ENCODE data around the gene MYL12B. TPM values are rescaled to one million over a fixed set of nuclear protein-coding genes. Genes with fewer than 3 reads are reported as not detected.
"Not testable (repeated sequence)": the region's sequence is repeated elsewhere in the genome, so short reads cannot be mapped to it uniquely, and the experiment has no call there.

MYL12B gene
- total RNA-seq, 1 donor from 2014 or later, result 433 TPM

GRCh38 chr18:3273042-3273441 is 11.1 kb downstream of the MYL12B start:
- no peak overlapping the region for H3K4me3 Mint-ChIP-seq (ENCODE audit: unreplicated experiment)
- no peaks in the 10 kb centered on the region for H3K27me3 Mint-ChIP-seq (ENCODE audit: low read depth, unreplicated experiment)
- H3K36me3 Mint-ChIP-seq (ENCODE audit: low read depth, unreplicated experiment), result peaks cover 21% of the 10 kb centered on the region
- Histone ChIP-seq H3K4me3 (ENCODE audit: insufficient read depth, low read depth, low read length) (no peak overlapping the region), H4K20me1 (ENCODE audit: insufficient read depth, low read length) (peaks cover 86% of the 10 kb centered on the region), H3K4me1 (ENCODE audit: insufficient read depth, low read length) (peaks cover 18% of the 10 kb centered on the region), H2AFZ (ENCODE audit: low read depth, low read length) (no peak overlapping the region), H3K27ac (ENCODE audit: low read depth, low read length) (no peak overlapping the region), H3K36me3 (ENCODE audit: insufficient read depth, low read length) (peaks cover 38% of the 10 kb centered on the region), H3K27me3 (ENCODE audit: insufficient read depth, low read length) (no peaks in the 10 kb centered on the region), H3K9ac (ENCODE audit: low read length) (no peak overlapping the region), H3K79me2 (ENCODE audit: insufficient read depth, low read length) (peaks cover 88% of the 10 kb centered on the region), H3K4me2 (ENCODE audit: low read length) (no peak overlapping the region), H3K9me3 (ENCODE audit: insufficient read depth, low read depth, low read length) (no peaks in the 10 kb centered on the region)
- H3K9me3 Mint-ChIP-seq (ENCODE audit: unreplicated experiment), result no peaks in the 10 kb centered on the region
- no peak for FAIRE-seq
- no peak for TF ChIP-seq EZH2 (IDR thresholded peaks at IDR 0.05; ENCODE audit: insufficient read depth, low read length)
- no peak for TF ChIP-seq CTCF (IDR thresholded peaks at IDR 0.05; ENCODE audit: insufficient read depth, low read depth, low read length)
- no peak overlapping the region for H3K27ac Mint-ChIP-seq (ENCODE audit: unreplicated experiment)
- no peak for DNase-seq (ENCODE audit: low read depth)
- peaks cover 28% of the 10 kb centered on the region for H3K4me1 Mint-ChIP-seq (ENCODE audit: low read depth, unreplicated experiment)

GRCh38 chr18:3277643-3278213 is 15.8 kb downstream of the MYL12B start:
- H3K4me2 ChIP-seq (ENCODE audit: low read length); H3K4me1 ChIP-seq (ENCODE audit: insufficient read depth, low read length); DNase-seq (ENCODE audit: low read depth); H3K9me3 ChIP-seq (ENCODE audit: insufficient read depth, low read depth, low read length); H3K27me3 Mint-ChIP-seq (ENCODE audit: low read depth, unreplicated experiment); H3K27me3 ChIP-seq (ENCODE audit: insufficient read depth, low read length); H3K4me3 Mint-ChIP-seq (ENCODE audit: unreplicated experiment); H3K9me3 Mint-ChIP-seq (ENCODE audit: unreplicated experiment); H3K4me1 Mint-ChIP-seq (ENCODE audit: low read depth, unreplicated experiment); H3K4me3 ChIP-seq (ENCODE audit: insufficient read depth, low read depth, low read length); H3K9ac ChIP-seq (ENCODE audit: low read length); H3K27ac ChIP-seq (ENCODE audit: low read depth, low read length); H2AFZ ChIP-seq (ENCODE audit: low read depth, low read length); H3K27ac Mint-ChIP-seq (ENCODE audit: unreplicated experiment); FAIRE-seq: not testable (repeated sequence)
- peaks cover 45% of the 10 kb centered on the region for H3K36me3 ChIP-seq (ENCODE audit: insufficient read depth, low read length)
- peaks cover 24% of the 10 kb centered on the region for H3K36me3 Mint-ChIP-seq (ENCODE audit: low read depth, unreplicated experiment)
- peaks cover 40% of the 10 kb centered on the region for H4K20me1 ChIP-seq (ENCODE audit: insufficient read depth, low read length)
- H3K79me2 ChIP-seq (ENCODE audit: insufficient read depth, low read length), result peaks cover 41% of the 10 kb centered on the region

- no peak overlapping the region for H3K9ac ChIP-seq (ENCODE audit: low read length)
- Mint-ChIP-seq H3K4me1 (ENCODE audit: low read depth, unreplicated experiment) (peaks cover 10% of the 10 kb centered on the region), H3K27ac (ENCODE audit: unreplicated experiment) (peak overlapping the region; percentile 35), H3K36me3 (ENCODE audit: low read depth, unreplicated experiment) (peaks cover 17% of the 10 kb centered on the region), H3K9me3 (ENCODE audit: unreplicated experiment) (no peaks in the 10 kb centered on the region), H3K4me3 (ENCODE audit: unreplicated experiment) (no peak overlapping the region), H3K27me3 (ENCODE audit: low read depth, unreplicated experiment) (no peaks in the 10 kb centered on the region)
- DNase-seq (ENCODE audit: low read depth) (no peak), FAIRE-seq (no peak)
- TF ChIP-seq EZH2 (IDR thresholded peaks at IDR 0.05; ENCODE audit: insufficient read depth, low read length) (no peak), CTCF (IDR thresholded peaks at IDR 0.05; ENCODE audit: insufficient read depth, low read depth, low read length) (no peak)
- H3K4me1 ChIP-seq (ENCODE audit: insufficient read depth, low read length), result peaks cover 11% of the 10 kb centered on the region
- H2AFZ ChIP-seq (ENCODE audit: low read depth, low read length), result no peak overlapping the region
- no peak overlapping the region for H3K4me2 ChIP-seq (ENCODE audit: low read length)
- peaks cover 23% of the 10 kb centered on the region for H4K20me1 ChIP-seq (ENCODE audit: insufficient read depth, low read length)
- no peaks in the 10 kb centered on the region for H3K27me3 ChIP-seq (ENCODE audit: insufficient read depth, low read length)
- no peak overlapping the region for H3K27ac ChIP-seq (ENCODE audit: low read depth, low read length)
- peaks cover 32% of the 10 kb centered on the region for H3K36me3 ChIP-seq (ENCODE audit: insufficient read depth, low read length)
- no peak overlapping the region for H3K4me3 ChIP-seq (ENCODE audit: insufficient read depth, low read depth, low read length)
- no peaks in the 10 kb centered on the region for H3K9me3 ChIP-seq (ENCODE audit: insufficient read depth, low read depth, low read length)
- H3K79me2 ChIP-seq (ENCODE audit: insufficient read depth, low read length), result peaks cover 23% of the 10 kb centered on the region
These were observed 17.6 kb downstream of the MYL12B start for GRCh38 chr18:3279201-3280185.

All from astrocyte (in vitro differentiated cells and primary cell).